Mammary epithelial cell (primary cell): Measurements from ENCODE around the gene C6.

Experiments
- CTCF ChIP-seq, 2 donors: IDR thresholded peaks in 1 of 2; conservative IDR thresholded peaks in 1 of 2; 2 replicates each; pipeline ENCODE4 v1.5.1; 2011 to 2012; ENCODE audit warnings: inconsistent platforms in 2 of 2, low read length in 2 of 2, mild to moderate bottlenecking in 2 of 2, control low read depth in 1 of 2, low read depth in 1 of 2; ENCODE audit not compliant: insufficient read depth in 1 of 2; ENCODE audit errors: extremely low read depth in 1 of 2
- EZH2 ChIP-seq: IDR thresholded peaks from 2 replicates; pipeline ENCODE4 v1.6.1; 2012; ENCODE audit warnings: low read length, inconsistent platforms, borderline replicate concordance

DNA sequence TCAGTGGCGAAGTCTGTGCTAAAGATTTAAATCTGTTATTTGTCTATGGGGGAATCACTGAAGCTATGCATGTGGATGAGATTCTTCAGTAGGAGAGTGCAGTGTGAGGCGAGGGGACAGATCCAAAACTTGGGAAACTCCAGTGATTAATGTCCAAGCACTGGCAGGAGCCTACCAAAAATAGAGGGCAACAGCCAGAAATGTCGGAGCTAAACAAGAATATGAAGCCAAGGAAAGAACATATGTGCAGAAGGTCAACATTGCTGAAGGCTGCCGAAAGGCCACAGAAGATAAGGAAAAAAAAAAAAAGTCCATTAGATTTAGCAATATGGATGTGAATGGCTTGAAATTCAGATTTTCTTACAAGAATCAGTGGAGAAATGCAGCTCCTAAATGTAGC is 61.8 kb downstream of the C6 start:
- no peak for TF ChIP-seq CTCF (conservative IDR thresholded peaks at IDR 0.05 in 1 of 2, IDR thresholded peaks at IDR 0.05 in 1 of 2; ENCODE audit: extremely low read depth in 1 of 2, insufficient read depth in 1 of 2, low read depth in 1 of 2, low read length in 2 of 2)
- no peak for TF ChIP-seq EZH2
